Measurements from ENCODE around the gene PRPF40A.
"Not testable (repeated sequence)": the region's sequence is repeated elsewhere in the genome, so short reads cannot be mapped to it uniquely, and the experiment has no call there.

Gene PRPF40A

GRCh38 chr2:152717228-152718075, at the start of gene PRPF40A:
TSS of gene PRPF40A (minus strand) at chr2:152717461. CDS start at chr2:152717439, 22 bp downstream.
- DNase-seq = peak; percentile 98 to 99 (median 98)

- no peak for DNase-seq
Measured at GRCh38 chr2:152766928-152767327, 49.7 kb upstream of the PRPF40A start.

- no peak for DNase-seq
Measured at GRCh38 chr2:152763651-152764050, 46.4 kb upstream of the PRPF40A start.

GRCh38 chr2:152763208-152763607, 45.9 kb upstream of the PRPF40A start:
- DNase-seq = not testable (repeated sequence)

- no peak for DNase-seq
Measured at GRCh38 chr2:152762202-152762601, 44.9 kb upstream of the PRPF40A start.

- no peak for DNase-seq
Measured at GRCh38 chr2:152761214-152761613, 44.0 kb upstream of the PRPF40A start.

GRCh38 chr2:152759290-152760072, 42.2 kb upstream of the PRPF40A start:
- DNase-seq = no peak

GRCh38 chr2:152755029-152755428, 37.8 kb upstream of the PRPF40A start:
- no peak for DNase-seq

GRCh38 chr2:152747751-152748150, 30.5 kb upstream of the PRPF40A start:
- not testable (repeated sequence) for DNase-seq

GRCh38 chr2:152743002-152743401, 25.7 kb upstream of the PRPF40A start:
- no peak for DNase-seq

- peak in 3 of 6 experiments; percentile 17 to 47 (median 44) for DNase-seq
Measured at GRCh38 chr2:152740743-152741328, 23.6 kb upstream of the PRPF40A start.

- not testable (repeated sequence) for DNase-seq
Measured at GRCh38 chr2:152739705-152740104, 22.4 kb upstream of the PRPF40A start.

GRCh38 chr2:152738438-152738837, 21.2 kb upstream of the PRPF40A start:
- DNase-seq = no peak

- not testable (repeated sequence) for DNase-seq
Measured at GRCh38 chr2:152737509-152737908, 20.2 kb upstream of the PRPF40A start.

- DNase-seq = peak in 3 of 6 experiments; percentile 12 to 16 (median 14)
Measured at GRCh38 chr2:152730591-152731333, 13.5 kb upstream of the PRPF40A start.

- no peak for DNase-seq
Measured at GRCh38 chr2:152729844-152730243, 12.6 kb upstream of the PRPF40A start.

GRCh38 chr2:152723918-152724317, 6.7 kb upstream of the PRPF40A start:
- DNase-seq = no peak

GRCh38 chr2:152722639-152723038, 5.4 kb upstream of the PRPF40A start:
- DNase-seq = not testable (repeated sequence)

- DNase-seq = no peak
Measured at GRCh38 chr2:152720794-152721193, 3.5 kb upstream of the PRPF40A start.

GRCh38 chr2:152718909-152719645, 1.8 kb upstream of the PRPF40A start:
- peak in 1 of 6 experiments; percentile 9 for DNase-seq

GRCh38 chr2:152718076-152718908, 1.0 kb upstream of the PRPF40A start, which contains the start of gene ARL6IP6:
TSS of gene ARL6IP6 (plus strand) at chr2:152718620. CDS start at chr2:152718625, 5 bp downstream.
- peak; percentile 83 to 99 (median 96) for DNase-seq

All from stimulated activated naive CD4-positive, alpha-beta T cell (primary cell).